ENCODE measurements around the gene CADPS2.

DNA sequence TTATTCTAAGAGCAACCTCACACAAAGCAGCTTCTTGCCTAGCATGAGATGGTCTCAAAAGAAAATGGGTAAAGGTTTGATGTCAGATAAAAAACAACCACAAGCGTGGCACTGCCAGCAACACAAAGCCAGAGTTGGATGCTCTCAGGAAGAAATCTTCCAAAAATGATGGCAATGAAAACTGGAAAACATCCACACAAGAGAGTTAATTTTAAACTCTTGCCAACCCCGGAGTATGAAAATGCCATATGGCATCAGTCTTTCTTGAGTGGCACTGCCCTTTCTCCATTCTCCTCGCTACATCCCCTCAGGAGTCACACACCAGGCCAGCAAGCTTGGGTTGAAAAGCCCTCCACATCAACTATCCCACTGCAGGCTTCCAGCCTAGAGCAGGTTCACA is 41.0 kb downstream of the CADPS2 start:
- TF ChIP-seq ZNF70 (CRISPR knock-in tag; IDR thresholded peaks at IDR 0.05) (no peak), TSHZ2 (CRISPR knock-in tag; IDR thresholded peaks at IDR 0.05) (no peak), CREB5 (CRISPR knock-in tag; IDR thresholded peaks at IDR 0.05; ENCODE audit: low read depth) (no peak), POU6F1 (CRISPR knock-in tag; IDR thresholded peaks at IDR 0.05; ENCODE audit: borderline replicate concordance, low read depth) (no peak), RARB (CRISPR knock-in tag; IDR thresholded peaks at IDR 0.05) (no peak), ESRRG (CRISPR knock-in tag; IDR thresholded peaks at IDR 0.05) (no peak), TCF4 (CRISPR knock-in tag; IDR thresholded peaks at IDR 0.05; ENCODE audit: borderline replicate concordance) (no peak), ISL1 (CRISPR knock-in tag; IDR thresholded peaks at IDR 0.05) (no peak), CSDC2 (CRISPR knock-in tag; IDR thresholded peaks at IDR 0.05) (no peak), PPARA (CRISPR knock-in tag; IDR thresholded peaks at IDR 0.05; ENCODE audit: borderline replicate concordance) (no peak), ZNF8 (CRISPR knock-in tag; IDR thresholded peaks at IDR 0.05) (no peak), ZFP30 (CRISPR knock-in tag; IDR thresholded peaks at IDR 0.05) (no peak)
- TF ChIP-seq, protein P1, sequence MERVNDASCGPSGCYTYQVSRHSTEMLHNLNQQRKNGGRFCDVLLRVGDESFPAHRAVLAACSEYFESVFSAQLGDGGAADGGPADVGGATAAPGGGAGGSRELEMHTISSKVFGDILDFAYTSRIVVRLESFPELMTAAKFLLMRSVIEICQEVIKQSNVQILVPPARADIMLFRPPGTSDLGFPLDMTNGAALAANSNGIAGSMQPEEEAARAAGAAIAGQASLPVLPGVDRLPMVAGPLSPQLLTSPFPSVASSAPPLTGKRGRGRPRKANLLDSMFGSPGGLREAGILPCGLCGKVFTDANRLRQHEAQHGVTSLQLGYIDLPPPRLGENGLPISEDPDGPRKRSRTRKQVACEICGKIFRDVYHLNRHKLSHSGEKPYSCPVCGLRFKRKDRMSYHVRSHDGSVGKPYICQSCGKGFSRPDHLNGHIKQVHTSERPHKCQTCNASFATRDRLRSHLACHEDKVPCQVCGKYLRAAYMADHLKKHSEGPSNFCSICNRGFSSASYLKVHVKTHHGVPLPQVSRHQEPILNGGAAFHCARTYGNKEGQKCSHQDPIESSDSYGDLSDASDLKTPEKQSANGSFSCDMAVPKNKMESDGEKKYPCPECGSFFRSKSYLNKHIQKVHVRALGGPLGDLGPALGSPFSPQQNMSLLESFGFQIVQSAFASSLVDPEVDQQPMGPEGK (CRISPR knock-in tag; IDR thresholded peaks at IDR 0.05; ENCODE audit: borderline replicate concordance), result no peak

All from SK-N-SH treated with all-trans-retinoic acid at 6 μM for 48 hours (cell line).